Measurements from ENCODE around the gene TEX29. TPM values are rescaled to one million over a fixed set of nuclear protein-coding genes. Genes with fewer than 3 reads are reported as not detected.

TEX29 gene
- total and polyA plus RNA-seq, 3 donors from 2014 or later = 10.4 to 48.9 (median 15.8) TPM

GRCh38 chr13:111343186-111343805 lies 22.9 kb downstream of the TEX29 start:
- Histone ChIP-seq H3K9me3 (no peaks in the 10 kb centered on the region), H3K27me3 (no peaks in the 10 kb centered on the region), H3K27ac (no peak overlapping the region), H3K4me3 (no peak overlapping the region), H3K4me1 (no peaks in the 10 kb centered on the region), H3K36me3 (ENCODE audit: low read depth, missing control alignments) (no peaks in the 10 kb centered on the region)
- WGBS, 2 donors = 83 to 87% methylated on average over 11 of the region's 11 CpGs
- TF ChIP-seq POLR2A (IDR thresholded peaks at IDR 0.05) (no peak), CTCF (IDR thresholded peaks at IDR 0.05) (no peak)
- intact Hi-C loops (cut with DNase I; ENCODE audit: low total_unique reads) = no loop called here
- DNase-seq = no peak

GRCh38 chr13:111344471-111345191 lies 24.2 kb downstream of the TEX29 start:
- H3K27me3 ChIP-seq = no peaks in the 10 kb centered on the region
- H3K9me3 ChIP-seq = no peaks in the 10 kb centered on the region
- no peak for DNase-seq
- H3K27ac ChIP-seq = no peak overlapping the region
- WGBS, 2 donors = 82 to 84% methylated on average over 24 to 25 of the region's 25 CpGs
- H3K4me1 ChIP-seq = no peaks in the 10 kb centered on the region
- no peaks in the 10 kb centered on the region for H3K36me3 ChIP-seq (ENCODE audit: low read depth, missing control alignments)
- intact Hi-C loops (cut with DNase I; ENCODE audit: low total_unique reads) = no loop called here
- no peak overlapping the region for H3K4me3 ChIP-seq
- TF ChIP-seq CTCF (IDR thresholded peaks at IDR 0.05) = no peak
- TF ChIP-seq POLR2A (IDR thresholded peaks at IDR 0.05) = no peak

GRCh38 chr13:111345682-111346081 lies 25.2 kb downstream of the TEX29 start:
- no peak for TF ChIP-seq CTCF (IDR thresholded peaks at IDR 0.05)
- TF ChIP-seq POLR2A (IDR thresholded peaks at IDR 0.05) = no peak
- no peaks in the 10 kb centered on the region for H3K4me1 ChIP-seq
- H3K4me3 ChIP-seq = no peak overlapping the region
- 87 to 95% methylated on average over 11 of the region's 11 CpGs for WGBS, 2 donors
- no peaks in the 10 kb centered on the region for H3K27me3 ChIP-seq
- H3K27ac ChIP-seq = no peak overlapping the region
- no peak for DNase-seq
- no peaks in the 10 kb centered on the region for H3K36me3 ChIP-seq (ENCODE audit: low read depth, missing control alignments)
- no peaks in the 10 kb centered on the region for H3K9me3 ChIP-seq
- intact Hi-C loops (cut with DNase I; ENCODE audit: low total_unique reads) = no loop called here

GRCh38 chr13:111346101-111346680 lies 25.7 kb downstream of the TEX29 start:
- no peaks in the 10 kb centered on the region for H3K36me3 ChIP-seq (ENCODE audit: low read depth, missing control alignments)
- 90 to 92% methylated on average over 14 to 20 of the region's 20 CpGs for WGBS, 2 donors
- H3K9me3 ChIP-seq = no peaks in the 10 kb centered on the region
- no peak overlapping the region for H3K4me3 ChIP-seq
- H3K27me3 ChIP-seq = no peaks in the 10 kb centered on the region
- no peaks in the 10 kb centered on the region for H3K4me1 ChIP-seq
- intact Hi-C loops (cut with DNase I; ENCODE audit: low total_unique reads) = no loop called here
- TF ChIP-seq CTCF (IDR thresholded peaks at IDR 0.05) = no peak
- TF ChIP-seq POLR2A (IDR thresholded peaks at IDR 0.05) = no peak
- no peak for DNase-seq
- H3K27ac ChIP-seq = no peak overlapping the region

All from testis (tissue), 3 donors.